GM18520 (cell line): ENCODE results near the gene GFRA1.

Experiments used
- ATAC-seq: cut with Tn5 transposase; IDR thresholded peaks from one replicate; pipeline ENCODE4 v1.9.1; 2021; ENCODE audit not compliant: unreplicated experiment

GFRA1 gene

GRCh38 chr10:116245156-116245555, 27.9 kb downstream of the GFRA1 start:
- no peak for ATAC-seq

DNA sequence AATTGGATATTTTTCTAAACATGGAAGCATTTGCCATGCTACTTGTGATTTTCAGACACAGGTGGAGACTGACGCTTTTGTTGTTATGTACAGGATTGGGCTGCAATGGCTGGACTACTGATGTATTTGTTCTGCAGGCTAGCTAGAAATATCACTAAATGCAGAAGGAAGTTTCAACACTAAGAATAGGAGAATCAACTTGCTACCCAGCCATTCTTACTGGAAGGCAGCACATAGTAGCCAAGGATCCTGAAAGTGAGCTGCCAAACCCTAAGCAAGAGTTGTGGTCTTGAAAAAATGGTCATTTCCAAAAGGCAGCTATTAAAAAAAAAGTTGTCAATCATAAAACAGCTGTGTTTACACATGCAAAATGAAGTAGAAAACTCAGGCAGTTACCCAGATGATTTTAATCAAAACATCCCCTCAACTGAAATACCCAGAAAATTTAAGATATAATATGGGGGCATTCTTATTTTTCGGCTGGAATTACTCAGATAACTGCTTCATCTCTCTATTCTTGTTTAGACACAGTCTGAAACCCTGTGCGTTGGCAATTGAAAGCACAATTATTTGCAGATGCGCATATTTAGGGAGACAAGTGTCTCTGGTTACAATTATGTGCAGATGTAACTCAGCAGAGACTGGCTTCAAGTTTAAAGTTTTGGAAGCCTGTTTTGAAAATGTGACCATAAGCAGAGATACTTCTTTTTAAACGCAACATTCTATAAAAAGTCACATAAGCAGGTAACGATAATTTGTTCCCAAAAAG, 31.2 kb downstream of the GFRA1 start:
- no peak for ATAC-seq

GRCh38 chr10:116241085-116241484, 31.9 kb downstream of the GFRA1 start:
- no peak for ATAC-seq

GRCh38 chr10:116240157-116240950, 32.7 kb downstream of the GFRA1 start:
- ATAC-seq, result no peak

DNA sequence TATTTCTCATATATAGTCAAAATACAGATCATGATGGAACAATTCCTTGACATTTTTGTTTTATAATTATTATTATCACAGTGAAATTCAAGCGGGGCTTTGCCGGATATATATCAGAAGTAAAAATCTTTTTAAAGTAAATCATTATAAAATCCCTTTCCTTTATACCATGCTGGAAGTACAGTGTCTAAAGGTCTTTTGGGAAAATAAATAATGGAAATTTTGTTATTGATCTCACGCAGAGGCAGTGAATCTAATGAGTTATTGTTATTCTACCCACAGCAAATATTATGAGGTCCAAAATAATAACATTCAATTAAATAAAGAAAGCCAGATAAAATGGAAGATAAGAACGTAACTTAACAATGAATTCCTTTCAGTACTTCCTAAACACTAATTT, 33.8 kb downstream of the GFRA1 start:
- ATAC-seq, result no peak

DNA sequence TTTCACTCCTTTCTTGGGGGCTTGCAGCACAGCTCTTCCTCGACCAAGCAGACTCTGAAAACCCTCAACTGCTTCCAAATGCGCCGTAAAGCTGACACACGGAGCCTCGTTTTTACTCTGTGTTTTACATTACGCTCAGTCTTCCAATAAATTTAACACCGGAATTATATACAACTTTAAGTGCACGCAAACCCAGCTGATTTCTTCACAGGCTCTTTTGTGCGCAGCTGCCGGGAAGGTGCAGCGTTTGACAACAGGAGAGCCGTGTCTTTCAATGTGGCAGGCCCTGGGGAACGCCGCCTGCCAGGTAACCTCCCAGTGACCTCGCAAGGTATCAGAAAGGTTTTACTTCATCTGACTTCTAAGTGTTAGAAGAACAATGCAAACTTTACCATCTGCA, 35.0 kb downstream of the GFRA1 start:
- ATAC-seq, result no peak

- no peak for ATAC-seq
Observed at GRCh38 chr10:116237260-116237659, 35.7 kb downstream of the GFRA1 start.

DNA sequence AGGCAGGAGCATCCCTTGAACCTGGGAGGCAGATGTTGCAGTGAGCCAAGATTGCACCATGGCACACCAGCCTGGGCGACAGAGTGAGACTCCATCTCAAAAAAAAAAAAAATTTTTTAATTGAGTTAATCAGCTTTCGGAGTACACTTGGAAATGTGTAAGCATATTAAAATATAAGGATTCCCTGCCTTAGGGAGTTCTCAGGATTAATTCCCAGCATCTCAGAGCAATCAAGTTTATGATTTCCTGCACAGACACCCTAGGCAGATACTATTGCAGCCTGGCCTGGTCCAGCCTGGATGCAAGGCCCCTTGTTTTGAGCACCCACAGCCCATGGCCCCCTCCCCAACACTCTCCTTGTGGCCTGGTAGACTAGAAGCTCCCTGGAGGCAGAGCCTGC, 39.8 kb downstream of the GFRA1 start:
- no peak for ATAC-seq

DNA sequence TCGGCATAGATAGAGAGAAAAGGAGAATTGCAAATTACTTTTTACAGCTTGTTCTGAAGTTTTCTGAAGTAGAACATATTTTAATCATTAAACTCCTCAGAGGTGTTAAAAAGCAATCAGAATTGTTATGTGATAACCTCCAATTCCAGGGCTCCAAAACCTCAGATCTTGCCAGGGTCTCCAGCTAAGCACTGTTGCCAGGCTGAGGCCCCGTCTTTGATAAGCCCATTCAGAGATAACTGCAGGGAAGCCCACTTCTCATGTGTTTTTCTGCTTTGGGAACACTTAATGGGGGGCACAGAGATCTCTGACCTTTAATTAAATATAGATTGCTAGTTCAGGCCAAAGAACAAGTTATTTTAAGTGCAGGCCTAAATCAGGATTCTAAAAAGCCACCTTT, 40.4 kb downstream of the GFRA1 start:
- no peak for ATAC-seq

DNA sequence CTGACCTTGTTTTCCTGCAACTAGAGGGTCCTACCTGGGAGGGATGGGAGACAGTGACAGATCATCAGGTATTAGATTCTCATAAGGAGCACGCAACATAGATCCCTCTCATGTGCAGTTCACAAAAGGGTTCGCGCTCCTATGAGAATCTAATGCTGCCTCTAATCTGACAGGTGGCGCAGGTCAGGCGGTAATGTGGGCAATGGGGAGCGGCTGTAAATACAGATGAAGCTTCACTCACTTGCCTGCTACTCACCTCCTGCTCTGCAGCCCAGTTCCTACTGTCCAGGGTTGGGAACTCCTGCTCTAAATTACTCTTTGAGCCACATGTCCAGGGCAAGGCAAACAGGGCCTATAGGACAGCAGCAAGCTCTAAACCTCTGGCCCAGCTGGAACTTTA, 46.2 kb downstream of the GFRA1 start:
- no peak for ATAC-seq

DNA sequence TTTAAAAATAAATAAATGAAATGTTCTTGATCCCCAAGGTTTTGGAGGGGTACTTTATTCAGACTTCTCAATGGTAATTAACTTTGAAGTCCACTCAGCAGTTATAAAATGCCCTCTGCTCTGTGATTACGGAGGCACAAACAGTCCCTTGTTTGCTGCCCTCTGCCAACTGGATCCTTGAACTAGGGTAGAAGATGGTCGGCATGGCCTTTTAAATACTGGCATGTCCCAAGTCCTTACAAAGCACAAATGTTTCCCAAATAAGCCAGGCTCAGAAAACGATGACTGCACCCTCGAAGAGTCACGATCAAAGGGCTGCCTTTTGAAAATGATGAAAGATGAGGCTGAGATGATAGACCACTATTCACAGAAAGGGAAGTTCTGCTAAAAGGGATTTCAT, 47.0 kb downstream of the GFRA1 start:
- no peak for ATAC-seq

- no peak for ATAC-seq
Observed at GRCh38 chr10:116223289-116223688, 49.7 kb downstream of the GFRA1 start.

DNA sequence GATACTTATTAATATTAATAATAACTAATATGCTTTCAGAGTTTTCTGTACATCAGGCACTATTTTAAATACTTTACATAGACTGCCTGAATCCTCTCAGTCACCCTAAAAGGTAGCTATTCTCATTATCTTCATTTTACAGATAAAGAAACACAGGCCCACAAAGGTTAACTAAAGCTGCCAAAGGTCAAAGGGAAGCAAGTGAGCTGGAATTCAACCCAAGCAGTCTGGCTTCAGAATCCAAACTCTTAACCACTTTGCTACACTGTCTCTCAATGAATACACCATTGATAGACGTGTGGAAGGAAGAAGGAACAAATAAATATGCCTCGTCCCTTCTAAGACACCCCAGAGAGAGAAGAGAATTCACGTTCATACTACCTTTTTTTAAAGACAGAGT, 52.0 kb downstream of the GFRA1 start:
- no peak for ATAC-seq

DNA sequence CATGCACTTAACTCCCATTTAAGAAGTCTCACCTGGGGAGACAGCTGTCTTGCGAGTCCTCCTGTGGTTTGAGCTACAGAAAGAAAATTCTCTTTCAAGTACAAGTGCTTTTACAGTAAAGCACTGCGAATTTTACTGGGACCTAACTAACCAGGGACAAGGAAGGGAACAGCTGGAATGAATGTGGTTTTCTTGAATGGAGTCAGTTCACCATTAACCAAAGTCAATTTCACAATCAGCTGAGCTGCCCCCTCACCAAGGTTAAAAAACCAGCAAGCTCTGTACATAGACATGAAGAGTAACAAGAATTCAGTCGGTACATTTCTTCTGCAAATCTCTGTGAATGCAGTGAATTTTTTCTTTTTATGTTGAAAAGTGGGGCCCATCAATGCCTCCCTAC, 56.3 kb downstream of the GFRA1 start:
- ATAC-seq, result no peak

GRCh38 chr10:116215651-116216050, 57.4 kb downstream of the GFRA1 start:
- ATAC-seq, result no peak

DNA sequence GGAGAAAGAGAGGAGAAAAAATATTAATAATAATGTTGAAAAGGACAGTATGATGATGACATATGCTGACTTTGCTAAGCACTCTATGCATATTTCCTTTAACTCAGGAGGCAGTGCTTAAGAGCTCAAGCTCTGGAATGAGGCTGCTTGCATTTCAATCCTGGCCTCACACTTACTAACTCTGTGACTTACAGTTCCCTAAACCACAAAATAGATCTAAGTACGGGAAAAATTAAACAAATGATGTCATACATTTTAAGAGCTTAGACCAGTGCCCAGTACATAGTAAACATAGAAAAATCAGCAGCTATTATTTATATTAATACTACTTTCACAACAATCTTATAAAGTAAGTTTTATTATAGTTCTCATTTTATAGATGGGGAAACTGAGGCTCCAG, 61.3 kb downstream of the GFRA1 start:
- ATAC-seq, result no peak

GRCh38 chr10:116210588-116211346, 62.2 kb downstream of the GFRA1 start:
- ATAC-seq, result no peak

- ATAC-seq, result no peak
Observed at GRCh38 chr10:116209781-116210180, 63.2 kb downstream of the GFRA1 start.

GRCh38 chr10:116208956-116209567, 63.9 kb downstream of the GFRA1 start:
- ATAC-seq, result no peak

DNA sequence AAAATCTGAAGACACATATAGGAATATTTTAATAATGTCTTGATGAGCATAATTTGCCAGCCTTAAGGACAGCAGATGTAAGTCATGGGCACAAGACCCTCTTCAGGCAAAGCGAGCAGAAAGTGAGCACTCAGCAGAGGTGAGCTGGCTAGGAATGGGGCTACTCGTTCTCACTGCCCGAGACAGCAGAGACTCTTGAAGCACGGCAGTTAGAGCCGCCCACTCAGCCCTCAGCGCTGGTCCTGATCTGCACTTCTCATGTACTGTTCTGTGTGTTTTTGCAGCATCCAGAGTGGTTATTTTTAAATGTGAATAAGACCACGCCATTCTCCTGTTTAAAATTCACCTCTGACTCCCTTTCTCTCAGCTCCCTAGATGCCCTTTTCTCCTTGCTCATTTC, 65.3 kb downstream of the GFRA1 start:
- ATAC-seq, result no peak

DNA sequence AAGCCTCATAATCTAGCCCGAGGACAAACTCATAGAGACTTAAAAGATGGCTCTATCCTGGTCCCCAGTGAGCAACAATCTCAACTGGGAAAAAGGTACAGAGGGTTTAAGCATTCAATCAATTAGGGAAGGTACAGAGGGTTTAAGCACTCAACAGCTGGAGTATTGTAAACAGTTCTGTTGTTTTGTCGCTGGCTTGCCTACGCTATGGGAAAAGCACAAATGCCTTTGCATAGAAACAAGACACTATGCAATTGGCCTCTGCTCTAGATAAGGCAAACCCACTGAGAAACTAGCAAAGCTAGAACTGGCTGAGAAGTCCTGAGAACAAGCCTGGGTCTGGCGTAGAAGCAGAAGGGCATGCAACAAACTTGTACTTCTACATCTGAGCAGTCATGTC, 69.3 kb downstream of the GFRA1 start:
- ATAC-seq, result no peak
